Mammary epithelial cell (primary cell): ENCODE data around the gene SFT2D3.

Experiments used
- EZH2 ChIP-seq: IDR thresholded peaks from 2 replicates; pipeline ENCODE4 v1.6.1; 2012; ENCODE audit warnings: low read length, inconsistent platforms, borderline replicate concordance
- TF ChIP-seq, protein P1 (sequence below), 2 donors: IDR thresholded peaks in 1 of 2; conservative IDR thresholded peaks in 1 of 2; 2 replicates each; pipeline ENCODE4 v1.5.1; 2011 to 2012; ENCODE audit warnings: inconsistent platforms in 2 of 2, low read length in 2 of 2, mild to moderate bottlenecking in 2 of 2, control low read depth in 1 of 2, low read depth in 1 of 2; ENCODE audit not compliant: insufficient read depth in 1 of 2; ENCODE audit errors: extremely low read depth in 1 of 2

DNA sequence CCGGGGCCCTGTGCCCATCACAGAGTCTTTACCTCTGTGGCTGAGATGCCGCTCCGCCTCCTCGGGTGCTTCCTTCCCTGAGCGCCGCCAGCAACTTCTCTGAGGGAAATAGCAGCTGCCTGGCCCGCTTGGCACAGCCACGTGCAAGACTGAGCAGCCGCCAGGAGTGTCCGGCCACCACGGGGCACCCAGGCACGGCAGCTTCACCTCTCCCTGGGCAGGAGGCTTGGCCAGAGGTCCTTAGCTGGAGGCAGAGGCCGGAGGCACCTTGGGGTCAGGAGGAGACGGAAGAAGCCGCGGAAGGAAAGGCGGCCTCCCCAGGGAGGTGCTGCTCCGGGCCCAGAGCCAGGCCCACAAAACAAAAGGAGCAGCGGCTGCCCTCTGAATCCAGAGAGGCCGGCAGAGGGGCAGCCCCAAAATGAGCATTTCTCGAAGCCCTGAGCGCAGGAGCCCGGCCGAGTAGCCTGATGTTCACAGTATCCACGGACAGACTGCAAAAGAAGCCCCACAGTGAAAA, 20.0 kb upstream of the SFT2D3 start:
- TF ChIP-seq, protein P1, sequence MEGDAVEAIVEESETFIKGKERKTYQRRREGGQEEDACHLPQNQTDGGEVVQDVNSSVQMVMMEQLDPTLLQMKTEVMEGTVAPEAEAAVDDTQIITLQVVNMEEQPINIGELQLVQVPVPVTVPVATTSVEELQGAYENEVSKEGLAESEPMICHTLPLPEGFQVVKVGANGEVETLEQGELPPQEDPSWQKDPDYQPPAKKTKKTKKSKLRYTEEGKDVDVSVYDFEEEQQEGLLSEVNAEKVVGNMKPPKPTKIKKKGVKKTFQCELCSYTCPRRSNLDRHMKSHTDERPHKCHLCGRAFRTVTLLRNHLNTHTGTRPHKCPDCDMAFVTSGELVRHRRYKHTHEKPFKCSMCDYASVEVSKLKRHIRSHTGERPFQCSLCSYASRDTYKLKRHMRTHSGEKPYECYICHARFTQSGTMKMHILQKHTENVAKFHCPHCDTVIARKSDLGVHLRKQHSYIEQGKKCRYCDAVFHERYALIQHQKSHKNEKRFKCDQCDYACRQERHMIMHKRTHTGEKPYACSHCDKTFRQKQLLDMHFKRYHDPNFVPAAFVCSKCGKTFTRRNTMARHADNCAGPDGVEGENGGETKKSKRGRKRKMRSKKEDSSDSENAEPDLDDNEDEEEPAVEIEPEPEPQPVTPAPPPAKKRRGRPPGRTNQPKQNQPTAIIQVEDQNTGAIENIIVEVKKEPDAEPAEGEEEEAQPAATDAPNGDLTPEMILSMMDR (conservative IDR thresholded peaks at IDR 0.05 in 1 of 2, IDR thresholded peaks at IDR 0.05 in 1 of 2; ENCODE audit: extremely low read depth in 1 of 2, insufficient read depth in 1 of 2, low read depth in 1 of 2, low read length in 2 of 2), result no peak
- no peak for TF ChIP-seq EZH2
